Body of pancreas (tissue), 4 donors: ENCODE data around the gene PDE8B.

Experiments
- CTCF ChIP-seq, 7 experiments: fragments of 450-650 bp in 4 of 7; fragments of 200-600 bp in 3 of 7; sonication (generic) in 3 of 7; IDR thresholded peaks; one replicate each; pipeline ENCODE4 v1.5.1; 2016 to 2019; ENCODE audit warnings: antibody characterized with exemption in 7 of 7
- POLR2A ChIP-seq, 3 donors: fragments of 450-650 bp; IDR thresholded peaks; one replicate each; pipeline ENCODE4 v1.6.1; 2016; ENCODE audit warnings: antibody characterized with exemption in 3 of 3, mild to moderate bottlenecking in 2 of 3

GRCh38 chr5:77301447-77301883, 91.0 kb downstream of the PDE8B start:
- TF ChIP-seq CTCF (IDR thresholded peaks at IDR 0.05) (no peak), POLR2A (IDR thresholded peaks at IDR 0.05) (no peak)
